ENCODE results near the gene ABCC10. TPM values are rescaled to one million over a fixed set of nuclear protein-coding genes. Genes with fewer than 3 reads are reported as not detected.

Gene ABCC10
- total RNA-seq, 1 donor from 2014 or later: 17.1 TPM

DNA sequence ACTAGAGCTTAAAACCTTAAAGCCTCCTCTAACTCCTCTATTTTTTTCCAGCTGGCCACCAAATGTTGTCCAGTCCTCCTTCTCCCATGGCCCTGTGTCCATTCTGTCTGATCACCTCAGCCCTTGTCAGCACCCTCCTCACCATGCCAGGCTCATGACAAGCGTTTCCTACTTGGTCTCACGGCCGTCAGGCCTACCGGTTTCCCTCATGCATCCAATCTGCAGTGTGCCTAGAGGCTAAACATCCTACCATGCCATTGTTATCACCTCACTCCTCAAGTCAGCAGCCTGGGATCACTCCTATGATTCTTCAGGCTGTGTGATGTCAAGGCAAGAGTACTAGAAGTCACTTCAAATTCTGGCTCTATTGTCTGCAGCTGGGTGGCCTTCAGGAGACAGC lies 40.4 kb downstream of the ABCC10 start:
- no peak for DNase-seq (ENCODE audit: low read depth in 2 of 2)

DNA sequence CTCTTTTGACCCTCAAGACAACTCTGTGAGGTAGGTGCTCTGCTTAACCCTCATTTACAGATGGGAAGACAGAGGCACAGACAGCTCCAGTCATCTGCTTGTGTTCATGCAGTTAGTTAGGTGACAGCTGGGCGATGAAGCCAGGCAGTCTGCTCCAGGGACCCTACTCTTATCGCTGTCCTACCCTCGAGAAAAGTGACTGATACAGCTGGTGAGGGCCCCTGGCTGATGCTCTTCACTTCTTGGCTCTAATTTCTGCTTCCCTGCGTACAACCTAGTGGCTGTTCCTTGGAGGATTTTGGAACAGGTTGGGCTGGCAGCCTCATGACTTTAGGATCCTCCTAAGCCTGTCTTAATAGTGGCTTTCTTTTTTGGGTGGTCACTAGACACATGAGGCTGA lies 40.9 kb downstream of the ABCC10 start:
- no peak for DNase-seq (ENCODE audit: low read depth in 2 of 2)

DNA sequence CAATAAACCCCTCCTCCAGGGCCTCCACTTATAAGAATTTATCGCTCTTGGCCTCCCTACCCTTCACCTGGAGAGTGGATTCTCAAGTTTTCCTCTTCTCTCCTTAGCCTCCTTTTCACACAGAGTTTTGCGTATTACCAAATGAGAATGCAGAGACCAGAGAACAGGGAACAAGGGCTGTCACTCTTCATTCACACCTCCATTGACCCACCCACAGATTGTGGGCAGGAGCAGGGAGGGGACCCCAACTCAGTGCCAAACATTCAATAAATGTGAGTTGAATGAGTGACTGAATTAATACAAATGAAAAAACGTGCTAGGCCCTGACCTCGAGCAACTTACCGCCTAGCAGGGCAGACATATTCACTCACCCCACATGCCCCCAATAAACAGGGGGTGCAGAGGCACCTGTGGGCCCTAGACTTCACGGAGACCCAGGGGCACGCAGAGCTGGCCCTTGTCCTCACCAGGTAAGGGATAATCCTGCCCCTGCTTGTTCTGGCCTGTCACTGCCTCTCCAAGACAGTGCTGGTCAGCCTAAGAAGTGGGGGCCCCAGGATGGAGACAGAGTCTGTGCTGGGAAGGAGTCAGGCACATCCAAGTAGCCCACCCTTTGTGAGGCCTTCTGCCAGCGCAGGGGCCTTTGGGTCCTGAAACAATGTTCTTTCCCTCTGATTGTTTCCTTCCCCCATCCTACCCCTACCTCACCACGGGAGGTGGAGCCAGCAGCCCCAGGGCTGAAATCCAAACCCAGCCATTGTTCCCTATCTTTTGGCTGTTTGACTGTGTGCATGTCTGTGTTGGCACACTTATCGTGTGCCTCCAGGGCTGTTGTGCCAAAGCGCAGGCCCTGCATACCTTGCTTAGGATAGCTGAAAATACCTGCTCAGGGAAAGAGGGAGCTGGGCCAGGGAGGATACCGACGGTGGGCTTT lies 41.7 kb downstream of the ABCC10 start:
- DNase-seq (ENCODE audit: low read depth in 2 of 2): peak in 1 of 2 donors; percentile 25

DNA sequence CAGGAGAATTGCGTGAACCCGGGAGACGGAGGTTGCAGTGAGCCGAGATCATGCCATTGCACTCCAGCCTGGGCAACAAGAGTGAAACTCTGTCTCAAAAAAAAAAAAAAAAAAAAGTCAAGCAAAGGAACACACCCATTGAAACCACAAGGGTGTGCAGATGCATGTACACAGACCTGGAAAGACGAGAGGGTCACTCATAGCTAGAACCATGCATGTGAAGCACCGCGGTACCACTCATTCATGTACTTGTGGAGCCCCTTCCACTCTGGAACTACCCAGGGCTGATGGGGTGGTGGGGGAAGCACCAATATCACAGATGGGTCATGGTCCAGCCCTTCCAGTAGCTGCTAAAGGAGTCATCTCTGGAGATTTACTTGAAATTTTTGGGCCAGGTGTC lies 42.6 kb downstream of the ABCC10 start:
- DNase-seq (ENCODE audit: low read depth in 2 of 2): no peak

DNA sequence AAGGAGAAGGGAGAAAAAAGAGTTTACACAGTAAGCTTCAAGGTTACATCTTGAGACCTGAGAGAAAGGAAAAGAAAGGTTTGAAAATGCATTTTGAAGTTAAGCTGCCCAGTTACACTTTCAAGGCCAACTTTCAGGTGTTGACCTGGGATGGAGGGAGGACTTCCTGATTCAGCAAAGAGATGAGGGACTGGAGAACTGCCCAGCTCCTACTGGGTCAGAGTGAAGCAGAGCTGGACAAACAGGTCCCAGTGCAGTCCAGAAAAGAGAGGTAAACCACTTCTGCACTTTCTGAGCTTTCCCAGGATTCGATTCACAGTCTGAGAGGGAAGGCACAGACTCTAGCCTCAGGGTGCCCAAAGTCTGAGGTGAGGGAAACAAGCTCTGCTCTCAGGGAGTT lies 44.1 kb downstream of the ABCC10 start:
- DNase-seq (ENCODE audit: low read depth in 2 of 2): no peak

DNA sequence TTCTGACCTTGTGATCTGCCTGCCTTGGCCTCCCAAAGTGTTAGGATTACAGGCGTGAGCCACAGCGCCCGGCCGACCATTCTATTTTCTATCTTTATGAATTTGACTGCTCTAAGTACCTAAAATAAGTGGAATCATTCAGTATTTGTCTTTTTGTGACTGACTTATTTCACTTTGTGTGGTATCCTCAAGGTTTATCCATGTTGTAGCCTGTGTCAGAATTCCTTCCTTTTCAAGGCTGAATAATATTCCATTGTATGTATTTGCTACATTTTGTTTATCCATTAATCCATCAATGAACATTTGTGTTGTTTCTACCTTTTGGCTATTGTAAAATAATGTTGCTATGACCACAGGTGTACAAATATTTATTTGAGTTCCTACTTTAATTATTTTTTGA lies 45.2 kb downstream of the ABCC10 start:
- no peak for DNase-seq (ENCODE audit: low read depth in 2 of 2)

DNA sequence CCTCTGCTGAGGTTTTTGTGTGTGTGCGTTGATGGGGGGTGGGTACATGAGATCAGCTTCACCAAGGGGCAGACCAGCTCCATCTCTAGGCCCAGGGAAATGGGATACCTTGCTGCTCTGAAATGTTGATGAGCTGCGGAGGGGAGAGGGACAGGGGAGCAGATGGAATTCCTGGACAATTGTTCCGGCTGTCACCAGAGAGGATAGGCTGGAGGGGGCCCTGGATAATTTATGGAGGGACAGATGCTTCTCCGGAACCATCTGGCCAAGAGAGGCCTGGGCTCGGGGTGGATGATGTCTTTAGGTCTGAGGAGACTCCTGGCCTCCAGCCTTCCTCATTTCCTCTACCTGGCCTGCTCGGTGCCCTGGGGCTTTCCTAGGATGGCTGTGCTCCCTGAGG lies 48.2 kb downstream of the ABCC10 start:
- DNase-seq (ENCODE audit: low read depth in 2 of 2): no peak

DNA sequence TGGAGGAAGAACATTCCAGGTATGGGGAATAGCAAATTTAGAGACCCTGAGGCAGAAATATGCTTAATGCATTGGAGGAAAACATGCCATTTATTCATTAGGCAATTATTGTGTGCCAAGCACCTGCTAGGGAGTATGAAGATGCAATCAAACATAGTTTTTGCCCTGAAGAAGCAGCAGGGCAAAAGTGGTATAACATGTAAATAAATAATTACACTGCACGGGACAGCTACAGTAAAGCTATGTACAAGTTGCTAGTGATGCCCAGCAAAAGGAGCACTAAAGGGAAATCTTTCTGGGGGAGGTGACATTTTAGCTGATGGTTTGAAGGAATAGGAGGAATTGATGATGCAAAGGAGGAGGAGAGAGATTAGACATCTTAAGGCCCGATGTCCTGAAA lies 49.4 kb downstream of the ABCC10 start:
- no peak for DNase-seq (ENCODE audit: low read depth in 2 of 2)

DNA sequence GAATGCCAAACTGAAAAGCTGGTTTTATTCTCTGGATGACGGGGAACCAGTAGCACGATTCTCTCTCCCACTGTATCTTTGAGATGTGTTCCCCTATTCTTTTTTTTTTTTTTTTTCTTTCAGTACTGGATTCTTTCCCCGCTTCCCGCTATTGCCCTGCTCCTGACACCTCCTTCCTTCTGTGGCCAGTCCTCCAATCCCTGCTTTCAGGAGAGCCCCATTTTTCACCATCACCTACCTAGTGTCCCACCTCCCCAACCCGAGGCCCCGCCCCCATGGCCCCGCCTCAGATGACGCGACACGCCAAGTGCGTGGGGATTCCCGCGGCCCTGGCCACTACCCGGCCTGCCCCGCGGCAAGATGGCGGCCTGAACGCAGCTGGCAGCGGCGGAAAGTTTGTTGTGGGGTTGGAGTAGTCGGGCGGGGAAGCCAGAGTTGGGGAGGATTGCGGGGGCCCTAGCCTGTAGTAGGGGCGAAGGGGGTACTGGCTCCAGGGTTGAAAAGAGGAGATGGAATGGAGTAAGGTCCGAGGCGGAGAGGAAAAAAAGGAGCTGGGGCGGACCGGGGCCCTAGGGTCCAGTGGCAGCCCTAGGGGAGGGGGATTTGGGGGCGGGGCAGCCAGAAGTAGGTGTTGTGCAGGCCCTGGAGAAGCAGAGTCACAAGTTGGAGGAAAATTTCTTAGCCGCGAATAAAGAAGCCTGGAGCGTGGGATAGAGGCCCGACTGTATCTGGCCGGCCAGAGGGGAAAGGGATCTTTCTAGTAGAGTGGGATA lies 50.1 kb downstream of the ABCC10 start, which contains the start of gene TJAP1:
TSS of gene TJAP1 (plus strand) at position 336 of the 773 bp plus-strand sequence. CDS start 21,432 bp downstream, outside the sequence.
- peak; percentile 82 to 89 for DNase-seq (ENCODE audit: low read depth in 2 of 2)

DNA sequence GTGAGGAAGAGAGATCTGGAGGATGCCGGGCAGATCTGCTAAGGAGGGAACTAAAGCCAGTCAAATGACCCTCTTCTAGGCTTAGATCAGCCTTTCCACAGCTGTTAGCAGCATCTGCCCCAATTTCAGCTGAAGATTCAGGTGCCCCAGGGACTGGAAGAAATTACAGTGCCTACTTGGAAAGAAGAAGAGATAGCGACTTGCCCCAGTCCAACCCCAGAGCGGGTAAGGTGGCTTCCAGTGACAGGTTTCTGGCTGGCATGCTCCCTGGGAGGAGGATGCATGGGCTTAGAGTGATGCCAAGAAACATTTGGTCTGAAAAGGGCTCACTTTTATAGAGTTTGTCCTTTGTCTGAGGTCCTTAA lies 50.6 kb downstream of the ABCC10 start:
- DNase-seq (ENCODE audit: low read depth in 2 of 2): no peak

DNA sequence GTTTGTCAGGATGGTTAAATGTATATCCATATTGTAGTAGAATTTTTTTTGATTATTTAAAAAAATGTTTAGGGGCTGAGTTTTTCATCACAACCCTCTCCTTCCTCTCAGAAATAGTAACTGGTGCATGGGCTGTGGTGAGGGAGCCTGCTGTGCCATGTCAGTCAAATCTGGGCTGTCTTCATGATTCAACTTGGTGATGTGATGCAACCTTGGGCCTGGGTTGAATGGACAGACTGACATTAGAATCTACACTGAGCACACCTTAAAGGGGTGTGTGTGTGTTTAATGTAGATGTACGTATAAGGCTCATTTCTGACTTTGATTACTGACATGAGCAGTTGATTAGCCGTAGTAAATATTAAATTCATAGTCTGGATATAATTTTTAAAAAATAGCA lies 53.7 kb downstream of the ABCC10 start:
- no peak for DNase-seq (ENCODE audit: low read depth in 2 of 2)

DNA sequence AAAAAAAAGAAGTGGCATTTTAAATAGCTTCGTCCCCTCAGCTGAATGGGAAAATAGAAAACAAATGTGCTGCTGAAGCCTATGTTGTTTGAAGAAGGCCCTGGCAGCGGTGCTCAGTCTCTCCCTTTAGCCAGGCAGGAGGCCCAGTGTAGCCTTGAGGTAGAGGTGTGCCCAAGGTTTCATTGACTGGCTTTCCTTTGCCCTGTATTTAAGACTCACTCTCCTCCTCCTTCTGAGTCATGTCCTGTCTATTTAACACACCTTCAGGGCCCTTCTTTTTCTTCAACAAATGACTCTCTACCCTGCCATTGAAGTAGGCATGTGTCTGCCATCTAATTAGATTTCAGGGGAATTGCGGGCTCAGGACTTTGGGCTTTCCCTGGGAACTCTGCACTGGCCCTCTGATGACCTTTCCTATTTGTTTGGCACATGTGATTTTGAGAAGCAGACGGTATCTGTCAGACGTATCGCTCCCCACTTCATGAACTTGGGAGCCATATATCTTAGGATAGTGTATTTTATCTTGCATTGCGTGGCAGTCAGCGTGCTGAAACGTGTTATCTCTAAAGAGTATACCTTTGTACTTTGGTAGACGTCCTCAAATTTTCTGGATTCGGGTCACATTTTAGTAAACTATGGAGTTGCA lies 54.4 kb downstream of the ABCC10 start:
- no peak for DNase-seq (ENCODE audit: low read depth in 2 of 2)

DNA sequence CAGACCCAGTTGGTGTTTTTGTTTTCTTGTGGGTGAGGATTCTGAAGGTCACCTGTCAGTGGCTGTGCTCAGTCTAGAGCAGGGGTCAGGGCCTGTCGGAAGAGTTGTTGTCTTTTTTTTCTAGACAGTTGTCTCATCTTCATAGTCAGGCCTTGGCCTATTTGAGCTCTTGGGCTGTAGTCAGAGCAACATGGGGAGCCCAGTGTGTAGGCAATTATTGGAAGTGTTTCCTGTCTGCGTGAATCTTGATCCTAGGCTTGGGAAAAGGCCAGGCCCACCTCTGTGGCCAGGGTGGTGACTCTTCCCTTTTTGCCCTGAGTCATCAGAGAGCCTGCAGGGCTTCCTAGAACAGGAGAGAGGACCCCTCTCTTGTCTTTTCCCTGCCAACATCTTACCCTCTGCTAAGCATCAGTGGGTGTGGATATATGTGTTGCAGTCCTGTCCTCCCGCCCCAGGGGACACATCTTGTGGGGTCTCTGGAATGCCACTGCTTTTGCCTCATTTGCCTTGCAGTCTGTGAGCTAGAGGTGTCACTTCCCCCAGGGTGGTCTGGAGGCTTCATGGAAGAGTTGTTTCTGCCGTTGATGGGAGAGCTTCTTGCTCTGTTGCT lies 61.4 kb downstream of the ABCC10 start:
- DNase-seq (ENCODE audit: low read depth in 2 of 2): no peak

DNA sequence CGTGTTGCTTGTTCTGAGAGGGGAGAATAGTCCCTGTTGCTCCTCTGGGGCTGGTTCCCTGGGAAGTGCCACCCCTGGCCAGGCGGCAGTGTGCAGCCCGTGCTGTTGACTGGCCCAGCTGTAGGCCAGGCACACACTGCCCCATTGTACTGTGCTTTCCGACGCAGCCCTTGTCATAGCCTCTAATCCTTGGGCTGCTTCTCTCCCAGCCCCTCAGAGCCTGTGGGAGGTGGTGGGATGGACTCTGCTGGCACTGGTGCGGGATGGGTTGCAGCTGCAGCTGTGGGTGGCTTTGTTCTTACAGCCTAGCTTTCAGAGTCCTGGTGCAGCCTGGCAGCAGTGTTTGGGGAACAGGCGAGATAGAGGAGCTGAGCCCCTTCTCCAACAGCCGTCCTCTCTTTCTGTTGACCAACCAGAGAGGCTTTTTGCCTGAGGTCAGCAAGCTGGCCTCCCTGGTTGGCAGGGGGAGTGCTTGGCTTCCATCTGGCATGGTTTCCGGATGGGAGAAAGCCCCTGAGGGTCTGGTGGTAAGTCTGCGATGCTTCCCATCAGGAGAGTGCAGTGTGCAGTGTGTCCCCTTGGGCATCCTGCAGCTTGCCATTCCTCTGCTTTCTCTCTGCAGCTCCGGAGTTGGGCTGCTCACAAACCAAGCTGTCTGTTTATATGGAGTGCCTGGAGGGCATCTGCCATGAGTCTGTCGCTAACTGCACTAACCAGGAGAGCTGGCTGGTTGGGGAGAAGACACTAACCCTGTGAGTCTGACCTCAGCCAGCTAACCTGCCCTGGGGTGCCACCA lies 62.1 kb downstream of the ABCC10 start:
- DNase-seq (ENCODE audit: low read depth in 2 of 2): no peak

DNA sequence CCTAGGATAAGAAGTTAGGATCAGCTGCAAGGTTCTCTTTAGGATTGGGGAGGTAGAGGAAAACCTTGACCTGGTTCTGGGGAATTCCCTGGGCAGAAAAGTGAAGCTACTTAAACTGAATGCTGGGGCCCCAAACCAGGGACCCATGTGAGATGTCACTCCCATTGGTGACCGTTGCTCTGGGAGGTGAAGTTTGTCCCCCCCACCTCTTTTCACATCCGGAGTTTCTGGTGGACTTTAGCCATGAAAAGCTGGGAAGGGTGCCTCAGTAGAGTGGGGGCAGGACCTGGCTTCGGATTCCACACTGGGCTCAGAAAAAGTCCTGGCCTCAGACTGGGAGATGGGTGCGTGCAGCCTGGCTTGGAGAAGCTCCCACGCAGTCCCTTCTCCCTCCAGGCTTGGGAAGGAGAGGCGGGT lies 63.2 kb downstream of the ABCC10 start:
- DNase-seq (ENCODE audit: low read depth in 2 of 2): no peak

DNA sequence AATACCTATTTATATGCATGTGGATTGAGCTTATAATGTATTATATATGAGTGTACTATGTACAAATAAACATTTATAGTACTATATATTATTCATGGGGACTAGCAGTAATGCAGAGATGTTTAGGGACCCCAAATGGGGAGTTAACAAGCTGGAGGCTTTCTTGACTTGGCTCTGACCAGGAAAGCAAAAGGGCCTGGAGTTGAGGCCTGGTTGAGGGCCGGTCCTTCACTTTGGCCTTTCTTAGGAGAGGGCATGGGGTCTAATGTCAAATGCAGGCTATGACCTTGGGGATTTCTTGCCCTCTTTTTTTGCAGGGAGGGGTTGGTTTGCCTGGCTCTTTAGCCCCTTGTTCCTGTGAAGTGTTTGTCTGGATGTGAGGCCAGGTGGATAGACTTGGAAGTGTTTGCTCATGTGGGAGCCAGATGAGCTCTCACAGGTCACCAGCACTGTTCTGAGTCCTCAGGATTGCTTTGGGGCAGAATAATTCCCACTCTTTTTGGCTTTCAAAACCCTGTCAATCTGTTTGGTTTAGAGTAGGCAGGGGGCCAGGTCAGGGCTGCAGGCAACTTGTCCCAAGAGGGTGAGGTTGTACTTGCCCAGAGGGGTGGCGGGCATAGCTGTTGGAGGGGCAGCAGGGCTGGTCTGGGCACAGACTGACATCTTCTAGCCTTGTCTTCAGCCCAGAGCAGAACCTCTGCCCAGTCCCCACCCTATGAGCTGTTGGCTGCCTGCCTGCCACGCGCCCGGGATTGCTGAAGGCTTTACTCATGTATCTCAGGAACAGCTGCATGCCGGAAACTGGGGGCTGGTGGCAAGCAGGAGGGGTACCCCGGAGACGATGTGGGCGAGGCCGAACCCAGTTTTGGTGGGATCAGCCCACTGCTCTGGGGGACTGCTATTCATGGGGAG lies 64.7 kb downstream of the ABCC10 start:
- DNase-seq (ENCODE audit: low read depth in 2 of 2): peak in 1 of 2 donors; percentile 66

DNA sequence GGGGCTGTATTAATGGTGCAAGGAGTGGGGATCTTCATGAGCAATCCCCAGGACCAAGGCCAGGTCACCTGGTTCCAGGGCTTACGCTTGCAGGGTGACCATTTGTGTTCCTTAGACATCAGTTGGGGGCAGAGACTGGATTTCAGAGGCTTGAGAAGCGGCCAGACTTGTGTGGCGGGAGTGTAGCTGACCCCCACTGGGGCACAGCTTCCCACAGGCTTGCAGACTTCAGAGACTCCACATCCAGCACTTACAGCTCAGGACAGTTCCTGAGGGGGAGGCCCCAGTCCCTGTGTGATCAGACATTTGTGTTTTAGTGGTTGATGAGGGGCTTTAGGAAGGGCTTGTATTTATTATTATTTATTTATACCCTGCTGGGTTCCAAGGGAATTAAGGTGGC lies 65.3 kb downstream of the ABCC10 start:
- peak in 1 of 2 donors; percentile 34 for DNase-seq (ENCODE audit: low read depth in 2 of 2)

DNA sequence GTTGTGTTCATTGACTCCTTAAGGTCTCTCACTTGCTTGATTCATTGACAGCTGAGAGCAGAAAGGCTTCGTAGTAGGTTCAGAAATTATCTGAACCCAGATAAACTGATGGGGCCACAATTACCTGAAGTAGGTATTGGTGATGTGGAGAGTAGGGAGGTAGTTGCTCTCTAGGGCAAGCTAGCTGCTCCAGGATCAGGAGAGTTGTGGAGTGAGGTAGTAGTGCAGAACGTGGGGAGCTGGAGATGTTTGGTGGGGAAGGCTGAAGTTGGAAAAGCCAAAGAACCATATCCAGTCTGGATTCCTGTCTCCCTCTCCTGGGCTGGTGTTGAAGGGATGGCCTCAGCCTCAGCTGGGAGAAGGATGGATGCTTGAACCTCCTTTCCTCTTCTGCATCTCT lies 65.9 kb downstream of the ABCC10 start:
- no peak for DNase-seq (ENCODE audit: low read depth in 2 of 2)

DNA sequence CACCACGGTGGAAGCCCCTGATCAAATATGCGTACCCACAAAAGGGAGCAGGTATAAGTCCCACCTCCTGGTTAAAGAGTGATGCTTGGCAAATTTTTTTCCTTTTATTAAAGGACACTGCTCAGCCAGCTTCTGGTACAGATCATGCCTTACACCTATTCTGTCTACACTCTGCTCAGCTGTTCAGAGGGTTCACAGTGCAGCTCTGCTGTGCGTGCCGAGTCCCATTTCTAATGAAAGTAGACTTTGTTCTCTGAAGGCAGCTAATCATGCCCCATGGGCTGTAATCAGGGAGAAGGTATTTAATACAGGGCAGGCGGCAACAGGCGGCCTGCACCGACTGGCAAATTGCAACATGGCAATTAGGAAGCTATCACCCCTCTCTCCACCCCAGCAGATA lies 66.5 kb downstream of the ABCC10 start:
- DNase-seq (ENCODE audit: low read depth in 2 of 2): no peak

DNA sequence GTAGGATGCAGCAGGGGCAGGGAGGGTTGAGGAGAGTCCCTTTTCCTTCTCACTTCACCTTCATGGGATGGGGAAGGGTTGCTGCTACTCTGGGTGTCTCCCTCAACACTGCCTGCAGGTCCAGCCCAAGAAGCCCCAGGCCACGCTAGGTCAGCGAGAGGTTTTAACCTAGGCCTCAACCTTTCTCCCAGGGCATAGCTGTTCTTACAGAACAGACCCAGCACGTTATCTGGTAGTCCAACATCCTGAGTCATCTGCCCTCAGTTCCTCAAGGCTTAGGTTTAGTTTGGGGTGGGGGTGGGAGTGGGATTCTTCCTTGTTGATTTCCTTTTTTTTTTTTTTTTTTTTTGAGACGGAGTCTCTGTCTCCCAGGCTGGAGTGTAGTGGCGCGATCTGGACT lies 67.0 kb downstream of the ABCC10 start:
- DNase-seq (ENCODE audit: low read depth in 2 of 2): no peak

All from lung microvascular endothelial cell (primary cell).